WTC11 (cell line): Measurements from ENCODE around the gene LLGL1.

ENCODE experiments used
- ELF4 ChIP-seq: sonication (generic); formaldehyde crosslinking; IDR thresholded peaks from 2 replicates; pipeline ENCODE4 v1.8.1; 2022; ENCODE audit warnings: low read depth, mild to moderate bottlenecking, moderate library complexity, missing genetic modification reagents
- FOXK1 ChIP-seq: sonication (generic); formaldehyde crosslinking; IDR thresholded peaks from 2 replicates; pipeline ENCODE4 v1.8.0; 2022; ENCODE audit warnings: mild to moderate bottlenecking, moderate library complexity, missing genetic modification reagents
- JUN ChIP-seq: sonication (generic); formaldehyde crosslinking; IDR thresholded peaks from 2 replicates; pipeline ENCODE4 v1.8.0; 2023; ENCODE audit warnings: mild to moderate bottlenecking, missing genetic modification reagents
- NR1H2 ChIP-seq: sonication (generic); formaldehyde crosslinking; IDR thresholded peaks from 2 replicates; pipeline ENCODE4 v1.9.0; 2021; ENCODE audit warnings: mild to moderate bottlenecking, moderate library complexity, missing genetic modification reagents
- NR2C2 ChIP-seq: sonication (generic); formaldehyde crosslinking; IDR thresholded peaks from 2 replicates; pipeline ENCODE4 v1.8.0; 2022; ENCODE audit warnings: mild to moderate bottlenecking, missing genetic modification reagents
- SP1 ChIP-seq: sonication (generic); formaldehyde crosslinking; conservative IDR thresholded peaks from 2 replicates; pipeline ENCODE4 v1.8.1; 2022; ENCODE audit warnings: missing genetic modification reagents
- ZNF219 ChIP-seq: sonication (generic); formaldehyde crosslinking; IDR thresholded peaks from 2 replicates; pipeline ENCODE4 v1.8.0; 2023; ENCODE audit warnings: missing genetic modification reagents, mild to moderate bottlenecking, borderline replicate concordance
- TF ChIP-seq, protein P1 (sequence below): sonication (generic); formaldehyde crosslinking; IDR thresholded peaks from 2 replicates; pipeline ENCODE4 v1.8.0; 2022; ENCODE audit warnings: mild to moderate bottlenecking, missing genetic modification reagents
- TF ChIP-seq, protein P2 (sequence below): fragments of 200-600 bp; IDR thresholded peaks from 2 replicates; pipeline ENCODE4 v1.8.0; 2022; ENCODE audit warnings: antibody characterized with exemption
- TF ChIP-seq, protein P3 (sequence below): sonication (generic); formaldehyde crosslinking; IDR thresholded peaks from 2 replicates; pipeline ENCODE4 v1.8.1; 2022; ENCODE audit warnings: mild to moderate bottlenecking, moderate library complexity, missing genetic modification reagents
- TF ChIP-seq, protein P4 (sequence below): fragments of 250-450 bp; sonication (Bioruptor Pico); IDR thresholded peaks from 2 replicates; pipeline ENCODE4 v1.9.0; 2021; ENCODE audit warnings: mild to moderate bottlenecking, borderline replicate concordance
- TF ChIP-seq, protein P5 (sequence below): sonication (generic); formaldehyde crosslinking; IDR thresholded peaks from 2 replicates; pipeline ENCODE4 v1.8.0; 2022; ENCODE audit warnings: missing genetic modification reagents

DNA sequence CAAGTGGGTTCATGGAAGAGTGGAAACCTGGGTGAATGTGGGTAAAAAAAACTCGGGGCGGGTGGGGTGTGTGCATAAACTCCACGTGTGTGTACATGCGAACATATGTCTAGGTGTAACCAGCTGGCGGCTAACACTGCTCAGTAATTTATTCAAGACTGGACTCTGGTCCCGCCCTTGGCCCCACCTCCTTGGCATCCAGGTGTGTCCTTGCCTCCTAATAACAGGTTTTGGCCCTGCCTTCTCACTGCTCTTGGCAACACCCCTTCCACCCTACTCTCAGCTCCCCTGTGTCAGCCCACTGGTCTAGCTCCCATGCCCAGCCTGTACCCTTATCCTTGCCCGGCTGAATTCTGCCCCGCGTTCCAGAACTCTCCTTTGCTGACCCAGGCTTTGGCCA is 24.8 kb downstream of the LLGL1 start:
- TF ChIP-seq, protein P1, sequence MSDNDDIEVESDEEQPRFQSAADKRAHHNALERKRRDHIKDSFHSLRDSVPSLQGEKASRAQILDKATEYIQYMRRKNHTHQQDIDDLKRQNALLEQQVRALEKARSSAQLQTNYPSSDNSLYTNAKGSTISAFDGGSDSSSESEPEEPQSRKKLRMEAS (CRISPR knock-in tag), result no peak
- TF ChIP-seq, protein P2, sequence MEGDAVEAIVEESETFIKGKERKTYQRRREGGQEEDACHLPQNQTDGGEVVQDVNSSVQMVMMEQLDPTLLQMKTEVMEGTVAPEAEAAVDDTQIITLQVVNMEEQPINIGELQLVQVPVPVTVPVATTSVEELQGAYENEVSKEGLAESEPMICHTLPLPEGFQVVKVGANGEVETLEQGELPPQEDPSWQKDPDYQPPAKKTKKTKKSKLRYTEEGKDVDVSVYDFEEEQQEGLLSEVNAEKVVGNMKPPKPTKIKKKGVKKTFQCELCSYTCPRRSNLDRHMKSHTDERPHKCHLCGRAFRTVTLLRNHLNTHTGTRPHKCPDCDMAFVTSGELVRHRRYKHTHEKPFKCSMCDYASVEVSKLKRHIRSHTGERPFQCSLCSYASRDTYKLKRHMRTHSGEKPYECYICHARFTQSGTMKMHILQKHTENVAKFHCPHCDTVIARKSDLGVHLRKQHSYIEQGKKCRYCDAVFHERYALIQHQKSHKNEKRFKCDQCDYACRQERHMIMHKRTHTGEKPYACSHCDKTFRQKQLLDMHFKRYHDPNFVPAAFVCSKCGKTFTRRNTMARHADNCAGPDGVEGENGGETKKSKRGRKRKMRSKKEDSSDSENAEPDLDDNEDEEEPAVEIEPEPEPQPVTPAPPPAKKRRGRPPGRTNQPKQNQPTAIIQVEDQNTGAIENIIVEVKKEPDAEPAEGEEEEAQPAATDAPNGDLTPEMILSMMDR, result no peak
- no peak for TF ChIP-seq FOXK1 (CRISPR knock-in tag)
- no peak for TF ChIP-seq JUN (CRISPR knock-in tag)
- TF ChIP-seq, protein P3, sequence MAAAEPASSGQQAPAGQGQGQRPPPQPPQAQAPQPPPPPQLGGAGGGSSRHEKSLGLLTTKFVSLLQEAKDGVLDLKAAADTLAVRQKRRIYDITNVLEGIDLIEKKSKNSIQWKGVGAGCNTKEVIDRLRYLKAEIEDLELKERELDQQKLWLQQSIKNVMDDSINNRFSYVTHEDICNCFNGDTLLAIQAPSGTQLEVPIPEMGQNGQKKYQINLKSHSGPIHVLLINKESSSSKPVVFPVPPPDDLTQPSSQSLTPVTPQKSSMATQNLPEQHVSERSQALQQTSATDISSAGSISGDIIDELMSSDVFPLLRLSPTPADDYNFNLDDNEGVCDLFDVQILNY (CRISPR knock-in tag), result no peak
- TF ChIP-seq ZNF219 (CRISPR knock-in tag), result no peak
- no peak for TF ChIP-seq ELF4 (CRISPR knock-in tag)
- TF ChIP-seq, protein P4, sequence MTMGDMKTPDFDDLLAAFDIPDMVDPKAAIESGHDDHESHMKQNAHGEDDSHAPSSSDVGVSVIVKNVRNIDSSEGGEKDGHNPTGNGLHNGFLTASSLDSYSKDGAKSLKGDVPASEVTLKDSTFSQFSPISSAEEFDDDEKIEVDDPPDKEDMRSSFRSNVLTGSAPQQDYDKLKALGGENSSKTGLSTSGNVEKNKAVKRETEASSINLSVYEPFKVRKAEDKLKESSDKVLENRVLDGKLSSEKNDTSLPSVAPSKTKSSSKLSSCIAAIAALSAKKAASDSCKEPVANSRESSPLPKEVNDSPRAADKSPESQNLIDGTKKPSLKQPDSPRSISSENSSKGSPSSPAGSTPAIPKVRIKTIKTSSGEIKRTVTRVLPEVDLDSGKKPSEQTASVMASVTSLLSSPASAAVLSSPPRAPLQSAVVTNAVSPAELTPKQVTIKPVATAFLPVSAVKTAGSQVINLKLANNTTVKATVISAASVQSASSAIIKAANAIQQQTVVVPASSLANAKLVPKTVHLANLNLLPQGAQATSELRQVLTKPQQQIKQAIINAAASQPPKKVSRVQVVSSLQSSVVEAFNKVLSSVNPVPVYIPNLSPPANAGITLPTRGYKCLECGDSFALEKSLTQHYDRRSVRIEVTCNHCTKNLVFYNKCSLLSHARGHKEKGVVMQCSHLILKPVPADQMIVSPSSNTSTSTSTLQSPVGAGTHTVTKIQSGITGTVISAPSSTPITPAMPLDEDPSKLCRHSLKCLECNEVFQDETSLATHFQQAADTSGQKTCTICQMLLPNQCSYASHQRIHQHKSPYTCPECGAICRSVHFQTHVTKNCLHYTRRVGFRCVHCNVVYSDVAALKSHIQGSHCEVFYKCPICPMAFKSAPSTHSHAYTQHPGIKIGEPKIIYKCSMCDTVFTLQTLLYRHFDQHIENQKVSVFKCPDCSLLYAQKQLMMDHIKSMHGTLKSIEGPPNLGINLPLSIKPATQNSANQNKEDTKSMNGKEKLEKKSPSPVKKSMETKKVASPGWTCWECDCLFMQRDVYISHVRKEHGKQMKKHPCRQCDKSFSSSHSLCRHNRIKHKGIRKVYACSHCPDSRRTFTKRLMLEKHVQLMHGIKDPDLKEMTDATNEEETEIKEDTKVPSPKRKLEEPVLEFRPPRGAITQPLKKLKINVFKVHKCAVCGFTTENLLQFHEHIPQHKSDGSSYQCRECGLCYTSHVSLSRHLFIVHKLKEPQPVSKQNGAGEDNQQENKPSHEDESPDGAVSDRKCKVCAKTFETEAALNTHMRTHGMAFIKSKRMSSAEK, result no peak
- TF ChIP-seq NR2C2 (CRISPR knock-in tag), result no peak
- TF ChIP-seq SP1 (CRISPR knock-in tag), result no peak
- TF ChIP-seq, protein P5, sequence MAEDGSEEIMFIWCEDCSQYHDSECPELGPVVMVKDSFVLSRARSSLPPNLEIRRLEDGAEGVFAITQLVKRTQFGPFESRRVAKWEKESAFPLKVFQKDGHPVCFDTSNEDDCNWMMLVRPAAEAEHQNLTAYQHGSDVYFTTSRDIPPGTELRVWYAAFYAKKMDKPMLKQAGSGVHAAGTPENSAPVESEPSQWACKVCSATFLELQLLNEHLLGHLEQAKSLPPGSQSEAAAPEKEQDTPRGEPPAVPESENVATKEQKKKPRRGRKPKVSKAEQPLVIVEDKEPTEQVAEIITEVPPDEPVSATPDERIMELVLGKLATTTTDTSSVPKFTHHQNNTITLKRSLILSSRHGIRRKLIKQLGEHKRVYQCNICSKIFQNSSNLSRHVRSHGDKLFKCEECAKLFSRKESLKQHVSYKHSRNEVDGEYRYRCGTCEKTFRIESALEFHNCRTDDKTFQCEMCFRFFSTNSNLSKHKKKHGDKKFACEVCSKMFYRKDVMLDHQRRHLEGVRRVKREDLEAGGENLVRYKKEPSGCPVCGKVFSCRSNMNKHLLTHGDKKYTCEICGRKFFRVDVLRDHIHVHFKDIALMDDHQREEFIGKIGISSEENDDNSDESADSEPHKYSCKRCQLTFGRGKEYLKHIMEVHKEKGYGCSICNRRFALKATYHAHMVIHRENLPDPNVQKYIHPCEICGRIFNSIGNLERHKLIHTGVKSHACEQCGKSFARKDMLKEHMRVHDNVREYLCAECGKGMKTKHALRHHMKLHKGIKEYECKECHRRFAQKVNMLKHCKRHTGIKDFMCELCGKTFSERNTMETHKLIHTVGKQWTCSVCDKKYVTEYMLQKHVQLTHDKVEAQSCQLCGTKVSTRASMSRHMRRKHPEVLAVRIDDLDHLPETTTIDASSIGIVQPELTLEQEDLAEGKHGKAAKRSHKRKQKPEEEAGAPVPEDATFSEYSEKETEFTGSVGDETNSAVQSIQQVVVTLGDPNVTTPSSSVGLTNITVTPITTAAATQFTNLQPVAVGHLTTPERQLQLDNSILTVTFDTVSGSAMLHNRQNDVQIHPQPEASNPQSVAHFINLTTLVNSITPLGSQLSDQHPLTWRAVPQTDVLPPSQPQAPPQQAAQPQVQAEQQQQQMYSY (CRISPR knock-in tag), result no peak
- no peak for TF ChIP-seq NR1H2 (CRISPR knock-in tag)
